ENCODE measurements around the gene SART1. TPM values are rescaled to one million over a fixed set of nuclear protein-coding genes. Genes with fewer than 3 reads are reported as not detected.
A peak's percentile ranks its signal among the peaks of the same experiment; 100 is the strongest.

SART1 gene
- total RNA-seq, 1 donor from 2014 or later: 29.7 TPM

DNA sequence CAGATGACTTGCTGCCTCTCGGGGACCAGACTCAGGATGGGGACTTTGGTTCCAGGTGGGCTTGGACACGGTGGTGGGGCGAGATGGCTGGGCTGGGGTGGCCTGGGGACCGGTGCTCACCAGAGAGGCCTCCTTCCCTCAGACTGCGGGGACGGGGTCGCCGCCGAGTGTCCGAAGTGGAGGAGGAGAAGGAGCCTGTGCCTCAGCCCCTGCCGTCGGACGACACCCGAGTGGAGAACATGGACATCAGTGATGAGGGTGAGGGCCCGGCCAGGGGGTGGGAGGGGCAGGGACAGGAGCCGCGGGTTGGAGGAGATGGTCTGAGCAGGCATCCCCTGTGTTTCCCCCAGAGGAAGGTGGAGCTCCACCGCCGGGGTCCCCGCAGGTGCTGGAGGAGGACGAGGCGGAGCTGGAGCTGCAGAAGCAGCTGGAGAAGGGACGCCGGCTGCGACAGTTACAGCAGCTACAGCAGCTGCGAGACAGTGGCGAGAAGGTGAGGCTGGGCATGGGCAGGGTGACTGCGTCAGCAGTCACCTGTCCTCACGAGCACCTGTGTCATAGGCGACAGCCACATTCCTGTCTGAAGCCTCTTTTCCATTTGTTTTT, 5.9 kb downstream of the SART1 start:
- no peak for ATAC-seq

GRCh38 chr11:65968600-65969482, 7.3 kb downstream of the SART1 start:
- peak; percentile 44 for ATAC-seq

GRCh38 chr11:65972116-65972515, 10.6 kb downstream of the SART1 start:
- no peak for ATAC-seq

DNA sequence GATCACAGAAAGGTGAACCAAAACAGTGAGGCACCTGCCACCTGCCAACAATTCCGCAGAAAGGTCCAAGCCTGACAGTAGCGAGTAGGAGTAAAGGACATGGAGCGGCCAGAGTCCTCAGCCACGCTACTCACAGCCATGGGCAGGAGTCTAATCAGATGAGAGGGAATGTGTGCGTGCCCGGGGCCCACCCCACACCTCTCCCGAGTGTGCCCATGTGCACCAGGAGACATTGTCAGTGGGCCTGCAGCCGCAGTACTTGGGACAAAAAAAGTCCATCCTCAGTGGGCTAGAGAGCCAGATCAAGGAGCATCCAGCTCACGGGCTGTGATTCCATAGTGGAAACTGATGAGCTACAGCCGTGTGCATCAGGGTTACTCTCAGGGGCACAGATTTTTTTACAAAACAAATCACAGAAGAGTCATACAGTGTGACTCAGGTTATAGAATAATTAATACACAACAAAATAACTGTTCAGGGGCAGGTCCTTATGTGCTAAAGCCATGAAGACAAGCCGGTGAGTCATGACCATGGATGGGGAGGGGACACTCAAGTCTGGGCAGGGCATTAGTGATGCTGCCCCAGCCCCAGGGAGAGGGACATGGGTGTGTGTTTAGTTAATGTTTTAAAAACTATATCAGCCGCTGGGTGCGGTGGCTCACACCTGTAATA, 12.0 kb downstream of the SART1 start:
- peak; percentile 89 for ATAC-seq

DNA sequence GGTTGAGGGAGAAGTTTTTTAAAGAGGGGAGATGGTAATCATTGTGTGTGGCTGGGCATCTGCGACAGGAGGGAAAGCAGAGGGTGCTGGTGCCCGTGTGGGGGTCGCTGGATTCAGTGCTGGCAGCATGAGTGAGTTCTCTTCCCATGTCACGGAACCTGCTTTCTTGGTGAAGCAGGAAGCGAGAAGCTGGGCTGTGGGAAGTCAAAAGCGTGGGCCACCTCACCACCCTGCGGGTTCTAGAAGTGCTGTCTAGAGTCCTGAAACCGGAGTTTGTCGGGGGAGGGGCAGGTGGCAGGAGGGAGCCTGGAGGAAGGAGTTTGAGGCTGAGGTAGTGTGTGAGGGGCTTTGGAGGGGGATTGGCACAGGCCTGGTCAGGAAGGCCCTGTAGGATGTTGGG, 14.2 kb downstream of the SART1 start:
- ATAC-seq: no peak

DNA sequence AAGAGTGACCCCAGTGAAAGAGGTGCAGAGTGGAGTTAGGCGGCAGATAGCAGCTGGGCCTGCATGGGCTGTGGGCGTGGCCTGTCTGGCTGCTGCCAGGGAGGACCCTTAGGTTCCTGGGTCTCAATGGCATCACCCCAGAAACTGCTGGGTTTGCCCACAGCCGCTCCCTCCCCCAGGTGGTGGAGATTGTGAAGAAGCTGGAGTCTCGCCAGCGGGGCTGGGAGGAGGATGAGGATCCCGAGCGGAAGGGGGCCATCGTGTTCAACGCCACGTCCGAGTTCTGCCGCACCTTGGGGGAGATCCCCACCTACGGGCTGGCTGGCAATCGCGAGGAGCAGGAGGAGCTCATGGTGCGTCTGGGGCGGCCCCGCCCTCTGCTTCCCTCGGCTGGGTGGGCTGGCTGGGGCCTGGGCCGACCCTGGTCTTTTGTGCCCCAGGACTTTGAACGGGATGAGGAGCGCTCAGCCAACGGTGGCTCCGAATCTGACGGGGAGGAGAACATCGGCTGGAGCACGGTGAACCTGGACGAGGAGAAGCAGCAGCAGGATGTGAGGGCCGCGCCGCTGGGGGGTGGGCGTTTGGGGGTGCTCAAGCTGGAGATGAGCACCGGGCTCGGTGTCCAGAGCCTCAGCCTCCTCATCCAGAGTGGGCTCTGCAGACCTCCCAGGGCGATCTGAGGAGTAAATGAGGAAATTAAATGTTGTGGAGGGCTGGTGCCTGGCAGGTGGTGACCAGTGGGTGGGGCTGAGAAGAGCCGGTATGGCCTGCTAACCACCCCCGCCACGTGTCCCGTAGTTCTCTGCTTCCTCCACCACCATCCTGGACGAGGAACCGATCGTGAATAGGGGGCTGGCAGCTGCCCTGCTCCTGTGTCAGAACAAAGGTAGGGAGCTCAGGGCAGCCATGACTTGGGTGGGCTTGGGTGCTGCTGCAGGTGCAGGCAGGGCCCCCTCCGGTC, 15.0 kb downstream of the SART1 start:
- ATAC-seq: no peak

- ATAC-seq: no peak
Observed at GRCh38 chr11:65977621-65978390, 16.3 kb downstream of the SART1 start.

- no peak for ATAC-seq
Observed at GRCh38 chr11:65978391-65979238, 17.1 kb downstream of the SART1 start.

- ATAC-seq: no peak
Observed at GRCh38 chr11:65979261-65979759, 17.8 kb downstream of the SART1 start.

- ATAC-seq: no peak
Observed at GRCh38 chr11:65981101-65981740, 19.7 kb downstream of the SART1 start.

- peak; percentile 13 for ATAC-seq
Observed at GRCh38 chr11:65981972-65982823, 20.7 kb downstream of the SART1 start.

DNA sequence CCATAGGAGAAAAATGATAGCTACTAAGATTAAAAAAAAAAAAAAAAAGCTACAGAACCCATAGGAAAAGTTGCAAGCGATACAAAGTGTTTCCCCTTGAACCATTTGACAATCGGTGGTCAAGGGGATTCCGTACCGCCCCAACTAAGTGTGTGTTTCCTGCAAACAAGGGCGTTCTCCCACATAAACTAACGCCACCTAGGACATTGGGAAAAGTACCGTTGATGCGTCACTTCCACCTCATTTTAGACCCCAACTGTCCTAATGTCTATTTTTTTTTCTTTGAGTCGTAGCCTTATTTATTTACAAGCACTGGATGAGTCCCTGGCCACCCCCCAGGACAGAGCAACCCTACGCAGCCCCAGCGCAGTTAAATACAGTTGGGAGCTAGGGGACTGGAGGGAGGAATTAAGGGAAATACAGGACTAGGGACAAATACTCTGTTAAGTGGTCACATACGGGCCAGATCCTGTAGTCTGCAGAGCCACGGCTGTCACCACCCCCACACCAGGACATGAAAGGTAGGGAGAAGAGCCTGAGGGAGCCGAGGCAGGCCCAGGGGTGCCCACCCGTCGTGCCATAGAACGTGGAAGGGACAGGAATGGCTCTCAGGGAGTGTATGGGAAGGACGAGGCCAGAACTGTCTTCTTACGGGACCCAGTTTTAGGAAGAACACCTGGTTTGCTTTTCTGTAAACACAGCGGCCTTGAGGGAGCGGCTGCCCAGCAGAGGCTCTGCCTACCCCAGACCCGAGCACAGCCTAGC, 21.5 kb downstream of the SART1 start:
- ATAC-seq: no peak

DNA sequence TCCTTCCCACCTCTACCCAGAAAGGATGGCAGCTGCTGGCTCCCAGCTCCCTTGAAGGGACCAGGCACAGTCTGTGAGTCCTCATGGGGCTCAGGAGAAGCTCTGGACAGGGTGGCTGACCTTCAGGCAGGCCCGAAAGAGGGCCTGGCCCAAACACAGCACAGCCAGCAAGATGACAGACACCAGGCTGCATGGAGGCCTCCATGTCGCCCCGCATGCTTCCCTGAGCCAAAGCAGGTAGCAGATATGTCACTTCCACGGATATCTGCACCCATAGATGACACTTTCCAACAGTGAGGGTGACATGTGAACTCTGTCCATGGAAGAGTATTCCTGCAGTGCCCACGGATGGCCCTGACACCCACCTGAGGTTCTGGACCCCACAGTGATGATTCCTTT, 22.1 kb downstream of the SART1 start:
- no peak for ATAC-seq

DNA sequence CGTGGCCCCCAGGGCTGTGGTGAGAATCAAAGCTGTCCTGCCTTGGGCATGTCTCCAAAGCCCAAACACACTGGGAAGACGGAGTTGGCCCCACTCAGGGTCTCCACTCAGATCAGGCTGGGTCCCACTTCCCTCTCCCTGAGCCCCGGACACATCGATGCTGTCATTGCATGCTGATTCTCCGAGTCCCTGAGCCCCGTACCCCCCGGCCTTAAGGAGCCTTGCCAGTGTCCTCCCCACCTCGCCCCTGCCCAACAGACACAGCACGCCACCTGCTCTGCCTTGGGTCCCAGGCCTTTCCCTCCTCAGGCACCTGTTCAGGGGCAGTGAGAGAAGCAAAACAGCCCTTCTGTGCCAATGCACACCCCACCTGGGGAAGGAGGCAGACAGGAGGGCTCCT, 25.8 kb downstream of the SART1 start:
- ATAC-seq: no peak

DNA sequence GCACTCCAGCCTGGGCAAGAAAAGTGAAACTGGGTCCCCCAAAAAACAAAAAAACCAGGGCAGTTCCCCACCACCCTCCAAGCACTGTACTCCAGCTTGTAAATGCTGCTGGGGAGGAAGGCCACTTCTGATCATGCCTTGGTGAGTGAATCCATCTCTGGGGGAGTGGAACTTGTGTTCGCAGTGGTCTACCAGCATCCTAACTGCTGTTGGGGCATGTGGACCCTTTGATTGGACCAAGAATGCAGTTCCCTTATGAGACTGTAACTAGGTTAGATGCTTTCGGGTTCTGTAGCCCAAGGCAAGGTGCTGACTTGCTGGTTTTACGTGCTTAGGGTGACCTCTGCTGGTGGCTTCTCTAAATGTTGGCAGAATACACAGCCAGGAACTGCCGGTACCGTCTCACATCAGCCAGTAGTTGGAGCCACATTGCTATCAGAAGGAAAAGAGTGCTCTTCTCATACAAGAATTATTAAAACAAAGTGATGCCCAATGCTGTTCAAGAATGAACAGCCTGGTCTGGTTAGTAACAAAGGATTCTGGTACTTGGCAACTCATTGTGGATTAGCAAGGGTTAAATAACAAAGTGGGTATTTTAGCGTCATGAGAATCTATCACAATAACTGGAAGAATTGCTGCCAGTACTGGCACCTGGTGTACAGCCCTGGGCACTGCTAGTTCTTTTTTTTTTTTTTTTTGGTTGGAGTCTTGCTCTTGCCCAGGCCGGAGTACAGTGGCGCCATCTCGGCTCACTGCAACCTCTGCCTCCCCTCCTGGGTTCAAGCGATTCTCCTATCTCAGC, 27.5 kb downstream of the SART1 start:
- ATAC-seq: peak; percentile 96

- no peak for ATAC-seq
Observed at GRCh38 chr11:65992056-65992455, 30.5 kb downstream of the SART1 start.

GRCh38 chr11:65997286-65997685, 35.8 kb downstream of the SART1 start:
- ATAC-seq: no peak
